ENCODE data around the gene TPGS2. TPM values are rescaled to one million over a fixed set of nuclear protein-coding genes. Genes with fewer than 3 reads are reported as not detected.

The TPGS2 gene
- total and polyA plus RNA-seq, 10 donors = 23.5 to 93.3 (median 37.9) TPM

DNA sequence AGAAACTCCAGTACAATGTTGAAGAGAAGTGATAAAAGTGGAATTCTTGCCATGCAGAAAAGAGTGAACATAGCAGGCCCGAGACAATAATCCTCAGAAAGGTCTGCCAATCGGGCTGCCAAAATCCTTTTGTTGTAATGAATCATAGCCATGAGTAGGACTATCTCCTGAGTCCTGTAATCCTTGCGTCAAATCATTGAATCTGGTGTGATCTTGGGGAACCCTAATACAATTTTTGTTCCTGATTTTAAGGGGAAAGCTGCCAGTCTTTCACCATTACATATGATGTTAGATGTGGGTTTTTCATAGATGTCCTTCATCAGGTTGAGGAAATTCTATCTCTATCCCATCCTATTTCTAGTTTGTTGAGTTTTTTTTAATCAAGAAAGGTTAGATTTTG, 2.2 kb downstream of the TPGS2 start:
- peaks cover 16 to 39% (median 25%) of the 10 kb centered on the region in 6 donors for H3K4me1 ChIP-seq
- TF ChIP-seq POLR2AphosphoS5 (IDR thresholded peaks at IDR 0.05) (no peak), POLR2A (IDR thresholded peaks at IDR 0.05) (no peak)
- TF ChIP-seq, protein P1, sequence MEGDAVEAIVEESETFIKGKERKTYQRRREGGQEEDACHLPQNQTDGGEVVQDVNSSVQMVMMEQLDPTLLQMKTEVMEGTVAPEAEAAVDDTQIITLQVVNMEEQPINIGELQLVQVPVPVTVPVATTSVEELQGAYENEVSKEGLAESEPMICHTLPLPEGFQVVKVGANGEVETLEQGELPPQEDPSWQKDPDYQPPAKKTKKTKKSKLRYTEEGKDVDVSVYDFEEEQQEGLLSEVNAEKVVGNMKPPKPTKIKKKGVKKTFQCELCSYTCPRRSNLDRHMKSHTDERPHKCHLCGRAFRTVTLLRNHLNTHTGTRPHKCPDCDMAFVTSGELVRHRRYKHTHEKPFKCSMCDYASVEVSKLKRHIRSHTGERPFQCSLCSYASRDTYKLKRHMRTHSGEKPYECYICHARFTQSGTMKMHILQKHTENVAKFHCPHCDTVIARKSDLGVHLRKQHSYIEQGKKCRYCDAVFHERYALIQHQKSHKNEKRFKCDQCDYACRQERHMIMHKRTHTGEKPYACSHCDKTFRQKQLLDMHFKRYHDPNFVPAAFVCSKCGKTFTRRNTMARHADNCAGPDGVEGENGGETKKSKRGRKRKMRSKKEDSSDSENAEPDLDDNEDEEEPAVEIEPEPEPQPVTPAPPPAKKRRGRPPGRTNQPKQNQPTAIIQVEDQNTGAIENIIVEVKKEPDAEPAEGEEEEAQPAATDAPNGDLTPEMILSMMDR (IDR thresholded peaks at IDR 0.05 in 8 of 11, conservative IDR thresholded peaks at IDR 0.05 in 3 of 11) = no peak
- no peak overlapping the region for H3K27ac ChIP-seq
- no peaks in the 10 kb centered on the region for H3K9me3 ChIP-seq
- no peak for DNase-seq
- intact Hi-C loops (cut with DNase I; ENCODE audit: low total_unique reads) = no loop called here
- peaks cover 0 to 8% (median 0%) of the 10 kb centered on the region in 6 donors for H3K36me3 ChIP-seq
- no peaks in the 10 kb centered on the region for H3K27me3 ChIP-seq (replicated peaks in 1 of 7)
- H3K4me3 ChIP-seq = no peak overlapping the region
- 95 to 100% (median 96%) methylated on average over 3 of the region's 3 CpGs for WGBS, 5 donors

DNA sequence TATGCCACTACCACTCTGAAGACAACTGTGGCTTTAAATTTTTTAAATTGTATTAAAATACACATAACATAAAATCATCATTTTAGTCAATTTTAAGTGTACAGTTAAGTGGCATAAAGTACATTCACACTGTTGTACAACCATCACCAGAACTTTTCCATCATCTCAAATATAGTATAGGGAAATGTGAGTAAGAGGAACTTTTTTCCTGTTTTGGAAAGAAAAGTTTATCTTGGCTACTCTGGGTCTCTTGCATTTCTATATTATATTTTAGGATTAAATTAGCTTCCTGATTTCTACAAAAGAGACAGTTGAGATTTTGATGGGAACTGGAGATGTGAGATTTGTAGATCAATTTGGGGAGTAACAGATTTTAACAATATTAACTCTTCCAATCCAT, 3.3 kb downstream of the TPGS2 start:
- no peaks in the 10 kb centered on the region for H3K27me3 ChIP-seq (replicated peaks in 1 of 7)
- intact Hi-C loops (cut with DNase I; ENCODE audit: low total_unique reads) = no loop called here
- no peak overlapping the region for H3K27ac ChIP-seq
- TF ChIP-seq POLR2AphosphoS5 (IDR thresholded peaks at IDR 0.05) (no peak), POLR2A (IDR thresholded peaks at IDR 0.05) (no peak)
- TF ChIP-seq, protein P1 (IDR thresholded peaks at IDR 0.05 in 8 of 11, conservative IDR thresholded peaks at IDR 0.05 in 3 of 11) = no peak
- no peak for DNase-seq
- H3K4me3 ChIP-seq = no peak overlapping the region
- H3K4me1 ChIP-seq = peaks cover 16 to 29% (median 22%) of the 10 kb centered on the region in 6 donors
- no peaks in the 10 kb centered on the region for H3K9me3 ChIP-seq
- peaks cover 0 to 11% (median 0%) of the 10 kb centered on the region in 6 donors for H3K36me3 ChIP-seq

DNA sequence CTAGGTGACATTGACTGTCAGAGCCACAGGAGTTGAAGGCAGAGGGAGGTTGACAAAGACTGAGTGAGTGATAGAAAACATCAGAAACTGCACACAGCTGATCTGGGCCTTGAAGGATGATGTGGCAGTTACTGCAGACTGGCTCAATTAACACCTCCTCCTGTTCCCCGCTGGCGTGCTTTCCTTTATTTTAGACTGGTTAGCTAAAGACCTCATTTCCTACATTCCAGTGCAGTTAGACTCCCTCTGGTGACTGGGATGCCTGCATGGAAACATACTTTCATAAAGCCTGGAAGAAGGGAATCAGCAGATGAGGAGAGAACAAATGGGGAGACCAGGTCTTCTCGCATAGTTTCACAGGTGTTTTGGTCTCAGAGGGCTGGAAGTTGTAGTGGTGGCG, 7.1 kb downstream of the TPGS2 start:
- intact Hi-C loops (cut with DNase I; ENCODE audit: low total_unique reads) = no loop called here

DNA sequence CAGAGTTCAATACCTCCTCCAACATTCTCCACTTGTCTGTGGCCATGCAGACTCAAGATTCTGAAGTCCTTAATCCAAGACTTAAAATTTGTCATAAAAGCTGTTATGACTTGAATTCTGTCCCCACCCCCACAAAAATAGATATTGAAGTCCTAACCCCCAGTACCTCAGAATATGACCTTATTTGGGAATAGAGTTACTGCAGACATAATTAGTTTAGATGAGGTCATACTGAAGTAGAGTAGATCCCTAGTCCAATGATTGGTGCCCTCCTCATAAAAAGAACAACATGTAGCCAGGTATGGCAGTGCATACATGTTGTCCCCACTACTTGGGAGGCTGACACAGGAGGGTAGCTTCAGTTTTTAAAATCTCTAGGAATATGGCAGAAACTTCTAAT, 9.2 kb downstream of the TPGS2 start:
- H3K4me1 ChIP-seq = no peaks in the 10 kb centered on the region
- no peaks in the 10 kb centered on the region for H3K9me3 ChIP-seq
- H3K4me3 ChIP-seq = no peak overlapping the region
- H3K36me3 ChIP-seq = peaks cover 0 to 56% (median 7%) of the 10 kb centered on the region in 6 donors
- H3K27me3 ChIP-seq (replicated peaks in 1 of 7) = no peaks in the 10 kb centered on the region
- intact Hi-C loops (cut with DNase I; ENCODE audit: low total_unique reads) = no loop called here
- no peak for DNase-seq
- TF ChIP-seq, protein P1 (IDR thresholded peaks at IDR 0.05 in 8 of 11, conservative IDR thresholded peaks at IDR 0.05 in 3 of 11) = no peak
- TF ChIP-seq POLR2A (IDR thresholded peaks at IDR 0.05) (no peak), POLR2AphosphoS5 (IDR thresholded peaks at IDR 0.05) (no peak)
- no peak overlapping the region for H3K27ac ChIP-seq

More for the DNA sequence above, 7.1 kb downstream of the TPGS2 start:
- H3K27ac ChIP-seq = no peak overlapping the region
- no peaks in the 10 kb centered on the region for H3K27me3 ChIP-seq (replicated peaks in 1 of 7)
- no peaks in the 10 kb centered on the region for H3K4me1 ChIP-seq
- DNase-seq = no peak
- no peaks in the 10 kb centered on the region for H3K9me3 ChIP-seq
- no peak overlapping the region for H3K4me3 ChIP-seq
- TF ChIP-seq, protein P1 (IDR thresholded peaks at IDR 0.05 in 8 of 11, conservative IDR thresholded peaks at IDR 0.05 in 3 of 11) = no peak
- TF ChIP-seq POLR2A (IDR thresholded peaks at IDR 0.05) = no peak
- no peak for TF ChIP-seq POLR2AphosphoS5 (IDR thresholded peaks at IDR 0.05)
- WGBS, 5 donors = 95 to 98% (median 97%) methylated on average over 4 of the region's 4 CpGs
- H3K36me3 ChIP-seq = peaks cover 0 to 35% (median 7%) of the 10 kb centered on the region in 6 donors
